WTC11 (cell line): ENCODE data around the gene NOS3.

Experiments used
- CREB1 ChIP-seq: sonication (generic); formaldehyde crosslinking; IDR thresholded peaks from 2 replicates; pipeline ENCODE4 v1.8.0; 2023; ENCODE audit warnings: mild to moderate bottlenecking, missing genetic modification reagents
- CTCF ChIP-seq: fragments of 200-600 bp; IDR thresholded peaks from 2 replicates; pipeline ENCODE4 v1.8.0; 2022; ENCODE audit warnings: antibody characterized with exemption
- ESRRA ChIP-seq: sonication (generic); formaldehyde crosslinking; IDR thresholded peaks from 2 replicates; pipeline ENCODE4 v1.8.1; 2022; ENCODE audit warnings: mild to moderate bottlenecking, missing genetic modification reagents, borderline replicate concordance
- IRF1 ChIP-seq: sonication (generic); formaldehyde crosslinking; IDR thresholded peaks from 2 replicates; pipeline ENCODE4 v1.8.0; 2023; ENCODE audit warnings: missing genetic modification reagents
- NFATC4 ChIP-seq: fragments of 250-450 bp; sonication (Bioruptor Pico); IDR thresholded peaks from 2 replicates; pipeline ENCODE4 v1.9.0; 2021; ENCODE audit warnings: mild to moderate bottlenecking
- STAT6 ChIP-seq: sonication (generic); formaldehyde crosslinking; conservative IDR thresholded peaks from 2 replicates; pipeline ENCODE4 v1.8.1; 2023; ENCODE audit warnings: mild to moderate bottlenecking, low read depth, missing genetic modification reagents, moderate library complexity
- ZBTB43 ChIP-seq: sonication (generic); formaldehyde crosslinking; IDR thresholded peaks from 2 replicates; pipeline ENCODE4 v1.8.1; 2023; ENCODE audit warnings: mild to moderate bottlenecking, missing genetic modification reagents
- ZNF423 ChIP-seq: fragments of 250-450 bp; sonication (Bioruptor Pico); IDR thresholded peaks from 2 replicates; pipeline ENCODE4 v2.1.2; 2022; ENCODE audit warnings: mild to moderate bottlenecking, moderate library complexity

GRCh38 chr7:150958062-150958552, 32.7 kb upstream of the NOS3 start:
- TF ChIP-seq CTCF, result no peak
- no peak for TF ChIP-seq ZBTB43 (CRISPR knock-in tag)
- no peak for TF ChIP-seq IRF1
- TF ChIP-seq STAT6 (CRISPR knock-in tag), result no peak
- no peak for TF ChIP-seq NFATC4
- no peak for TF ChIP-seq ZNF423 (CRISPR knock-in tag)
- no peak for TF ChIP-seq ESRRA
- TF ChIP-seq CREB1 (CRISPR knock-in tag), result no peak
